Neural progenitor cell (in vitro differentiated cells): Measurements from ENCODE around the gene APCS. TPM values are rescaled to one million over a fixed set of nuclear protein-coding genes. Genes with fewer than 3 reads are reported as not detected.

Experiments used
- DNase-seq: peaks from one replicate; pipeline ENCODE4 v3.0.0-alpha.2; 2016; ENCODE audit warnings: low spot score
- H2AFZ ChIP-seq: fragments of 200-600 bp; sonication (generic); replicated peaks from 2 replicates; pipeline ENCODE4 v1.6.1; 2016; ENCODE audit warnings: antibody characterized with exemption
- H3F3A ChIP-seq: fragments of 200-600 bp; sonication (generic); 2 replicates; pipeline ENCODE4 v1.6.1; 2016; ENCODE audit warnings: antibody characterized with exemption, low read depth
- H3K27ac ChIP-seq: fragments of 200-600 bp; sonication (generic); 2 replicates; pipeline ENCODE4 v1.5.1; 2016; ENCODE audit warnings: mild to moderate bottlenecking
- H3K27me3 ChIP-seq: fragments of 200-600 bp; sonication (generic); 2 replicates; pipeline ENCODE4 v1.6.1; 2016; ENCODE audit warnings: mild to moderate bottlenecking, moderate library complexity
- H3K36me3 ChIP-seq: fragments of 200-600 bp; sonication (generic); 2 replicates; pipeline ENCODE4 v1.5.1; 2016
- H3K4me1 ChIP-seq: fragments of 200-600 bp; sonication (generic); 2 replicates; pipeline ENCODE4 v1.6.1; 2016; ENCODE audit warnings: mixed run types
- H3K4me2 ChIP-seq: fragments of 200-600 bp; sonication (generic); 2 replicates; pipeline ENCODE4 v1.6.1; 2016
- H3K4me3 ChIP-seq: fragments of 200-600 bp; sonication (generic); 2 replicates; pipeline ENCODE4 v1.5.1; 2016
- H3K79me2 ChIP-seq: fragments of 200-600 bp; sonication (generic); 2 replicates; pipeline ENCODE4 v1.6.1; 2016; ENCODE audit warnings: low read depth
- H3K9ac ChIP-seq: fragments of 200-600 bp; sonication (generic); 2 replicates; pipeline ENCODE4 v1.6.1; 2016
- H3K9me3 ChIP-seq: fragments of 200-600 bp; sonication (generic); 2 replicates; pipeline ENCODE4 v1.5.1; 2016; ENCODE audit warnings: low read depth
- H4K20me1 ChIP-seq: fragments of 200-600 bp; sonication (generic); 2 replicates; pipeline ENCODE4 v1.6.1; 2016; ENCODE audit warnings: low read depth
- H3K27ac Mint-ChIP-seq: 3 replicates; pipeline ENCODE4 v1.8.0; 2021; ENCODE audit warnings: mixed read lengths
- H3K27me3 Mint-ChIP-seq: 2 replicates; pipeline ENCODE4 v1.8.0; 2022; ENCODE audit warnings: low read depth, mild to moderate bottlenecking, inconsistent platforms, moderate library complexity, mixed read lengths; ENCODE audit not compliant: insufficient read depth
- H3K36me3 Mint-ChIP-seq: 3 replicates; pipeline ENCODE4 v1.8.0; 2021; ENCODE audit warnings: mixed read lengths
- H3K4me1 Mint-ChIP-seq: 3 replicates; pipeline ENCODE4 v1.8.0; 2021; ENCODE audit warnings: mixed read lengths
- H3K4me3 Mint-ChIP-seq: 3 replicates; pipeline ENCODE4 v1.8.0; 2021; ENCODE audit warnings: mild to moderate bottlenecking, moderate library complexity, mixed read lengths
- H3K9me3 Mint-ChIP-seq: 3 replicates; pipeline ENCODE4 v1.8.0; 2020; ENCODE audit warnings: mixed read lengths
- EZH2 ChIP-seq: fragments of 200-600 bp; sonication (generic); IDR thresholded peaks from 2 replicates; pipeline ENCODE4 v1.6.1; 2017; ENCODE audit warnings: antibody characterized with exemption, mild to moderate bottlenecking, moderate library complexity
- EZH2phosphoT487 ChIP-seq: fragments of 200-600 bp; sonication (generic); IDR thresholded peaks from 2 replicates; pipeline ENCODE4 v1.6.1; 2017; ENCODE audit warnings: antibody characterized with exemption
- total RNA-seq: library from RNA; depleted of rRNA; stranded (reverse); fragments of >200 nt; gene quantifications from 2 replicates; pipeline ENCODE4 v1.2.3, GENCODE V29; 2015; ENCODE audit warnings: low replicate concordance
- TF ChIP-seq, protein P1 (sequence below): fragments of 200-600 bp; sonication (generic); IDR thresholded peaks from 2 replicates; pipeline ENCODE4 v1.5.1; 2017; ENCODE audit warnings: antibody characterized with exemption, mild to moderate bottlenecking

The APCS gene
- total RNA-seq, 1 donor from 2014 or later: not detected

DNA sequence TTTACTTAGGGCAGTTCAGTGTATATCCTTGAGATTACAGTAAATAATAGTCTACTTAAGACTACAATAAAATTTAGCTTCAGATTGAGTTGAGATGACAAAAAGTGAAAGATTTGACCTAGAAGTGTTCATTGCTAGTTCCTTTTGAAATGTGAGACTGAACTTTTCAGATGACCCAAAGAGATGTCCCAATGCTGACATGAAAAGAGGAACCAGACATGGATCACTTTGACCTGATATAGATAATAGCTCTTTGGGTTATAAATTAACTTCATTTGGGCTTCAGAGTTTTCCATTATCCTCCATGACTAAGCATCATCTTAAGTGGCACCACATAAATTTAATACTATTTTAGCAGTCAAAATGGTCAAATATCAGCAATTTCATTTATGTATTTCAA lies 26.1 kb upstream of the APCS start:
- no peaks in the 10 kb centered on the region for H3K36me3 Mint-ChIP-seq
- Histone ChIP-seq H3K9me3 (peaks cover 35% of the 10 kb centered on the region), H3K27ac (no peak overlapping the region), H3F3A (no peaks in the 10 kb centered on the region), H3K27me3 (no peaks in the 10 kb centered on the region), H3K36me3 (no peaks in the 10 kb centered on the region), H3K79me2 (no peaks in the 10 kb centered on the region), H3K4me3 (no peak overlapping the region), H3K4me2 (no peak overlapping the region), H2AFZ (no peak overlapping the region), H3K9ac (no peak overlapping the region), H4K20me1 (no peaks in the 10 kb centered on the region), H3K4me1 (no peaks in the 10 kb centered on the region)
- TF ChIP-seq EZH2phosphoT487 (no peak), EZH2 (no peak)
- TF ChIP-seq, protein P1, sequence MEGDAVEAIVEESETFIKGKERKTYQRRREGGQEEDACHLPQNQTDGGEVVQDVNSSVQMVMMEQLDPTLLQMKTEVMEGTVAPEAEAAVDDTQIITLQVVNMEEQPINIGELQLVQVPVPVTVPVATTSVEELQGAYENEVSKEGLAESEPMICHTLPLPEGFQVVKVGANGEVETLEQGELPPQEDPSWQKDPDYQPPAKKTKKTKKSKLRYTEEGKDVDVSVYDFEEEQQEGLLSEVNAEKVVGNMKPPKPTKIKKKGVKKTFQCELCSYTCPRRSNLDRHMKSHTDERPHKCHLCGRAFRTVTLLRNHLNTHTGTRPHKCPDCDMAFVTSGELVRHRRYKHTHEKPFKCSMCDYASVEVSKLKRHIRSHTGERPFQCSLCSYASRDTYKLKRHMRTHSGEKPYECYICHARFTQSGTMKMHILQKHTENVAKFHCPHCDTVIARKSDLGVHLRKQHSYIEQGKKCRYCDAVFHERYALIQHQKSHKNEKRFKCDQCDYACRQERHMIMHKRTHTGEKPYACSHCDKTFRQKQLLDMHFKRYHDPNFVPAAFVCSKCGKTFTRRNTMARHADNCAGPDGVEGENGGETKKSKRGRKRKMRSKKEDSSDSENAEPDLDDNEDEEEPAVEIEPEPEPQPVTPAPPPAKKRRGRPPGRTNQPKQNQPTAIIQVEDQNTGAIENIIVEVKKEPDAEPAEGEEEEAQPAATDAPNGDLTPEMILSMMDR: no peak
- H3K27ac Mint-ChIP-seq: no peak overlapping the region
- no peak for DNase-seq
- H3K9me3 Mint-ChIP-seq: no peaks in the 10 kb centered on the region
- peaks cover 21% of the 10 kb centered on the region for H3K4me1 Mint-ChIP-seq
- H3K4me3 Mint-ChIP-seq: no peak overlapping the region
- no peaks in the 10 kb centered on the region for H3K27me3 Mint-ChIP-seq

DNA sequence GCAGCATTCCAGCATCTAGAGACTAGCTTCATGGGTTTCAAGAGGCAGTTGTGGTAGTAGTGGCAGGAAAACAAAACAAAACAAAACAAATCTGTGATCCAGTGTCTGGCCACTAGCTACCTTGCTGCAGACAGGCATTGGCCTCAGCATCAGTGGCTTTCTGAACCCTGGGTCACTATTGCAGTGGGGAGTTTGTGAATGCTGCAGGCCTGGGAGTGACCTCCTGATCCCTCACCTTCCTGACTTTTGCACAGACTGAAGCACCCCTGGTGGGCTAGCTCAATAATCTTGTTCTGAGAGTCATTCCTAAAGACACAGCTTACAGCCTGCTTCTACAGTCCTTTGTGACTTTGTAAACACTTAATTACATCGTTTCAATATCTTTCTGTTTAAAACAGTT lies 24.9 kb upstream of the APCS start:
- no peak overlapping the region for H3K27ac ChIP-seq
- H3K4me1 ChIP-seq: no peaks in the 10 kb centered on the region
- no peak for DNase-seq
- Mint-ChIP-seq H3K4me1 (peaks cover 21% of the 10 kb centered on the region), H3K9me3 (no peaks in the 10 kb centered on the region), H3K36me3 (no peaks in the 10 kb centered on the region), H3K27me3 (no peaks in the 10 kb centered on the region), H3K27ac (peak overlapping the region; percentile 47), H3K4me3 (no peak overlapping the region)
- no peaks in the 10 kb centered on the region for H3K36me3 ChIP-seq
- TF ChIP-seq, protein P1: no peak
- TF ChIP-seq EZH2phosphoT487: no peak
- TF ChIP-seq EZH2: no peak
- H3K9ac ChIP-seq: no peak overlapping the region
- no peak overlapping the region for H3K4me2 ChIP-seq
- peaks cover 38% of the 10 kb centered on the region for H3K9me3 ChIP-seq
- H3K4me3 ChIP-seq: no peak overlapping the region
- H3K79me2 ChIP-seq: no peaks in the 10 kb centered on the region
- no peaks in the 10 kb centered on the region for H4K20me1 ChIP-seq
- H2AFZ ChIP-seq: no peak overlapping the region
- no peaks in the 10 kb centered on the region for H3F3A ChIP-seq
- no peaks in the 10 kb centered on the region for H3K27me3 ChIP-seq

DNA sequence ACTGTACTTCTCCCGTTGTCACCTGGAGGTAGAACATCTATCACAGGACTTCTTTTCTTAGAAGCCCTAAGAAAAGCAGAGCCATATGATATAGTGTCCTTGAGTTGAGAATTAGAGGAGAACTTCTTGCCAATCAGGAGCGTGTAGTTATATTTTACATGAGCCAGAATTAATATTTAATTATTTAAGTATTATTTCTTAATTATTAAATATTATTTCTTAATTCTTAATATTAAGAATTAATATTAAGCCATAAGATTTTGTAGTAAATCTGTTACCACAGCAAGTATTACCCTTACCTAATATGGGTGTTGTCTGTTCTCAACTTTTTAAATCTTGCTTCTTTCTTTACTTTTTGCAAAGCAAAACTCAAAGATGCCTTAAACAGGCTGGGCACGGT lies 10.2 kb upstream of the APCS start:
- H3K4me3 ChIP-seq: no peak overlapping the region
- H4K20me1 ChIP-seq: no peaks in the 10 kb centered on the region
- H3K27ac Mint-ChIP-seq: no peak overlapping the region
- no peak for DNase-seq
- no peak overlapping the region for H2AFZ ChIP-seq
- H3K4me1 Mint-ChIP-seq: no peaks in the 10 kb centered on the region
- H3K4me1 ChIP-seq: no peaks in the 10 kb centered on the region
- no peaks in the 10 kb centered on the region for H3K27me3 ChIP-seq
- peaks cover 31% of the 10 kb centered on the region for H3K9me3 ChIP-seq
- peaks cover 2% of the 10 kb centered on the region for H3K36me3 Mint-ChIP-seq
- peaks cover 2% of the 10 kb centered on the region for H3K36me3 ChIP-seq
- no peak overlapping the region for H3K4me2 ChIP-seq
- H3K9me3 Mint-ChIP-seq: peaks cover 8% of the 10 kb centered on the region
- no peaks in the 10 kb centered on the region for H3F3A ChIP-seq
- no peaks in the 10 kb centered on the region for H3K27me3 Mint-ChIP-seq
- H3K4me3 Mint-ChIP-seq: no peak overlapping the region
- H3K27ac ChIP-seq: no peak overlapping the region
- H3K9ac ChIP-seq: no peak overlapping the region
- TF ChIP-seq EZH2 (no peak), EZH2phosphoT487 (no peak)
- TF ChIP-seq, protein P1: no peak
- H3K79me2 ChIP-seq: no peaks in the 10 kb centered on the region
